Measurements from ENCODE around the gene UQCRC1.

GRCh38 chr3:48567090-48567489 is 42.4 kb downstream of the UQCRC1 start:
- TF ChIP-seq CTCF (IDR thresholded peaks at IDR 0.05; ENCODE audit: low read depth, low read length, poor library complexity, severe bottlenecking) (no peak), EZH2phosphoT487 (IDR thresholded peaks at IDR 0.05; ENCODE audit: borderline replicate concordance, low read length) (no peak)
